Activated CD4-positive, alpha-beta memory T cell treated with anti-CD3 and anti-CD28 coated beads, Interleukin-2, amount 10 ng/mL, durations not matched to agents 7 days and 5 days (primary cell): ENCODE results near the gene BPIFB3. TPM values are rescaled to one million over a fixed set of nuclear protein-coding genes. Genes with fewer than 3 reads are reported as not detected.

Source experiments
- CTCF ChIA-PET: fragments of 350-600 bp; sonication (Branson Sonifier 250); formaldehyde crosslinking; loops from one replicate; lab custom pipeline; 2021; ENCODE audit warnings: antibody characterized with exemption, inconsistent platforms; lab: Charles Lee
- POLR2A ChIA-PET: fragments of 350-600 bp; sonication (Branson Sonifier 250); formaldehyde crosslinking; loops from one replicate; lab custom pipeline; 2021; ENCODE audit warnings: antibody characterized with exemption; lab: Charles Lee
- DNase-seq: peaks from one replicate; pipeline ENCODE4 v3.0.0-alpha.2; 2020
- H3K27ac Mint-ChIP-seq: one replicate; pipeline ENCODE4 v1.8.0; 2021; ENCODE audit warnings: mild to moderate bottlenecking, mixed read lengths
- H3K27me3 Mint-ChIP-seq: one replicate; pipeline ENCODE4 v1.8.0; 2021; ENCODE audit warnings: mixed read lengths
- H3K36me3 Mint-ChIP-seq: one replicate; pipeline ENCODE4 v1.8.0; 2021; ENCODE audit warnings: low read depth, mixed read lengths
- H3K4me1 Mint-ChIP-seq: one replicate; pipeline ENCODE4 v1.8.0; 2021; ENCODE audit warnings: mixed read lengths
- H3K4me3 Mint-ChIP-seq: one replicate; pipeline ENCODE4 v1.8.0; 2021; ENCODE audit warnings: mild to moderate bottlenecking, mixed read lengths
- H3K9me3 Mint-ChIP-seq: one replicate; pipeline ENCODE4 v1.8.0; 2021; ENCODE audit warnings: mixed read lengths
- total RNA-seq, 2 experiments: library from RNA; stranded (reverse); gene quantifications; one replicate each; pipeline ENCODE4 v1.2.3, GENCODE V29; 2021

Gene BPIFB3
- total RNA-seq, 2 experiments from 2014 or later, result not detected

DNA sequence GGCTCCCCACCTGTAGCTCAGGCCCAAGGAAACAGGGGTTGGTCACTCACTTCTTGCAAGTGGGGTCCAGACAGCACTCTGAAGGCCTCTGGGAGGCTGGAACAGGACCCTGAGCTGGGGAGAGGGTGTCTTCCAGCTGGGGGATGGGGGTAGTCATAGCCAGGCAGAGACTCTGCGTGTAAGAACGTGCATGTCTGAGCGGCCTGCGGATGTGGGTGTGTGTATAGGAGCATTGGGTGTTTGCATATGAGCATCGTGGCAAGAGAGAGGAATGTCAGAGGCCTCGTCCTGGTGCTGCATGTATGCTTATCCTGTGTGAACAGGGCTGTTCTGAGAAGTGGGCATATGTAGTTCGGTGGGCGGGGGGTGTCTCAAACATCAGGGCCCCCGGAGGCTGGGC is 12.1 kb downstream of the BPIFB3 start:
- CTCF ChIA-PET, result no interaction called here
- POLR2A ChIA-PET, result no interaction called here
- no peaks in the 10 kb centered on the region for H3K4me1 Mint-ChIP-seq

DNA sequence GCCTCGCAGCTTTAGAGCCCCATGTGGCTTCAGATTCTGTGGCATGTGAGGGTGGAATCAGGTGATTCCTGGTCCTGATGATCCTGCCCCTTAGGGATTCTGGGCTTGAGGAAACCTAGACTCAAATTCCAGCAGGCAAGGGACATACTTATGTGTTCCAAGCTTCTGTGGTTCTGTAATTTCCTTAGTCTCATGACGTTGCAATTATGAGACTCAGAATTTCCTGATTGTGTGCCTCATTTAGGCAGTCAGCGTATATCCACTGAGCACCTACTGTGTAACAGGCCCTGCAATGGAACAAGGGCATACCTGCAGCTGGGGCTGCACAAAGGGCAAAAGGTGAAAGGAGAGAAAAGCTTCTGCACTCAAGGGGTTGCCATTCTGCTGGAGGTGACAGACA is 14.1 kb downstream of the BPIFB3 start:
- H3K27ac Mint-ChIP-seq, result no peak overlapping the region
- ChIA-PET POLR2A (interaction anchor here (0.9 kb wide), 1 partner anchor 1044 kb away, joined by 3 read pairs; the partner anchor contains the start of gene EIF2S2), CTCF (no interaction called here)
- H3K27me3 Mint-ChIP-seq, result no peaks in the 10 kb centered on the region
- H3K9me3 Mint-ChIP-seq, result no peaks in the 10 kb centered on the region
- no peak for DNase-seq
- no peak overlapping the region for H3K4me3 Mint-ChIP-seq
- no peaks in the 10 kb centered on the region for H3K36me3 Mint-ChIP-seq
- H3K4me1 Mint-ChIP-seq, result no peaks in the 10 kb centered on the region

More for the DNA sequence above, 12.1 kb downstream of the BPIFB3 start:
- Mint-ChIP-seq H3K9me3 (no peaks in the 10 kb centered on the region), H3K27ac (no peak overlapping the region), H3K27me3 (no peaks in the 10 kb centered on the region), H3K4me3 (no peak overlapping the region), H3K36me3 (no peaks in the 10 kb centered on the region)
- DNase-seq, result no peak

DNA sequence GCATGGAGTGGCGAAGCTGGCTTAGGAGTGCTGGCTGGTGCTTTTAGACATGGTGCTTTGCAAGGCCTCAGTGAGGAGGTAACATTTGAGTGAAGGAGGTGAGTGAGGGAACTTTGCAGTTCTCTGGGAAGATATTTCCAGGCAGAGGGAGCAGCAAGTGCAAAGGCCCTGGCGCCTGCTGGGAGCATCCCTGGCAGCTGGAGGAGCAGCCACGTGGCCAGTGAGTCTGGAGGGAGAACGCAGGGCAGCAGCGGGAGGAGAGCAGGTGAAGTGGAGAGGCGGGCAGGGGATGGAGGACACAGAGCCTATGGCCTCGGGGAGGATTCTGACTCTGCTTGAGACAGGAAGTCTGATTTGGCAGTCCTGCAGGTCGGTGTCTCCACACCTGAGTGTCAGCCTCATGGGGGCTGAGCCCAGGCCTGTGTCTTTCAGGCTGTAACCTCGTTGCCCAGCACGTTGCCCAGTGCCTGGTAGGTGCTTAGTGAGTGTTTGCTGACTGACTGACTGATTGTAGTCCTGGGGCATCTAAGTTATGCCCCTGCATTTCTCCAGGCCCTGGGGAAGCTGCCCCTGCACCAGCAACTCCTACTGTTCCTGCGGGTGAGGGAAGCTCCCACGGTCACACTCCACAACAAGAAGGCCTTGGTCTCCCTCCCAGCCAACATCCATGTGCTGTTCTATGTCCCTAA is 14.7 kb downstream of the BPIFB3 start:
- no peak overlapping the region for H3K27ac Mint-ChIP-seq
- DNase-seq, result no peak
- H3K4me1 Mint-ChIP-seq, result no peaks in the 10 kb centered on the region
- H3K4me3 Mint-ChIP-seq, result no peak overlapping the region
- POLR2A ChIA-PET, result interaction anchor here (0.9 kb wide), 1 partner anchor 1044 kb away, joined by 3 read pairs; the partner anchor contains the start of gene EIF2S2
- no peaks in the 10 kb centered on the region for H3K36me3 Mint-ChIP-seq
- no peaks in the 10 kb centered on the region for H3K9me3 Mint-ChIP-seq
- CTCF ChIA-PET, result no interaction called here
- H3K27me3 Mint-ChIP-seq, result no peaks in the 10 kb centered on the region

DNA sequence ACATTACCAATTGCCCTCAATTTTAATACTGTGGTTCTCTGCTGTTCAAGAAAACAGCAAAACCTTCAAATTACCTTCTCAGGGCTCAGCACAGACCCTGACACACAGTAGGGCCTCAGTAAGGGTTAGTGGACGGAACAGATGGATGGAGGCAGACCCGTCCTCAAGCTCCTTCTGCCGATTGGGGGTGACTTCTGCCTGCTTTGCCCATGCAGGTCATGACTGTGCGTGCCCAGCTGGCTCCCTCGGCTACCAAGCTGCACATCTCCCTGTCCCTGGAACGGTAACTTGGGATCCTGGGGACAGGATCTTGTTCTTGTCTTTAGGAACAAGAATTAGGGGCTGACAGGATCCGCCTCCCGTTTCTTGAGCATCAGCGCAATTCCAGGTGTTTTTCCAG is 16.0 kb downstream of the BPIFB3 start:
- Mint-ChIP-seq H3K4me1 (no peaks in the 10 kb centered on the region), H3K4me3 (no peak overlapping the region), H3K27ac (no peak overlapping the region), H3K9me3 (no peaks in the 10 kb centered on the region), H3K36me3 (no peaks in the 10 kb centered on the region), H3K27me3 (no peaks in the 10 kb centered on the region)
- POLR2A ChIA-PET, result no interaction called here
- no peak for DNase-seq
- CTCF ChIA-PET, result no interaction called here

DNA sequence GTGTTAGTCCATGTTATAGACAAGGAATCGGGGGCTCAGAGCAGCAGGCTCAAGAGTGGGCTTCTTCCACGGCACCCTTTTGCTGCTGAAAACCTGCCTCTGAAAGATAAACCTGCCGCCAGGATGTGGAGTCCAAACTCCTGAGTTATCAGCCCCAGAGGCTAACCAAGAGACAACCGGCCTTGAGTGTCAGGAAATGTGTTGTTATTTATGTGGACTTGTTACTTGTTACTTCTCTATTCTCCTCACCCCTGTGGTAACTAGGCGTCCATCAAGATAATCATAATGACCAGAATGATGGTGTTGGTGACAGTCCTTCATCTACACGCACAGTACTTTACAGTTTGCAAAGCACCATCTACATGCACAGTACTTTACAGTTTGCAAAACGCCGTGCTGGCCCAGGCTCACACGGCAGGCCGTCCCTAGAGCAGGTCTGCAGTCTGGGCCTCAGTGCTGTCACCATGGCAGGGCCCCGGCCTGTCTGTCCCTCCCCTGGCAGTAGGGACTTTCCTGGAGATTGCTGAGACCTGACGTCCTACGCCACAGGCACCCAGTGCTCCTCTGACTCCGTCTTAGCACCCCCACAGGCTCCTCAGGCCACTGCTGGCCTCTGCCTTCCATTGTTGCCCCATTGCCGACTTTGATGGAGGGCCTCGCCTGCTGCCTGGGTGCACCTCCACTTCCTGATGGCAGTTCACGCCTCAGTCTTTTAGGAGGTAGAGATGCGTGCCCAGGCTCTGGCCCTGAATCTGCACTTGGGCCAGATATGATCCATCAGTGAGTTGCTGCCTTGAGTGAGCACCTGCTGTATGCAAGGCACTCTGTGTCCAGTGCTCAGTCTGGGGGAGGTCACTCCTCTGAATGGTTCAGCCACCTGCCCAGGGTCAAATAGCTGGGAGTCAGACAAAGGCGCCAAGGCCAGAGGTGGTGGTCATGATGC is 16.7 kb downstream of the BPIFB3 start:
- H3K9me3 Mint-ChIP-seq, result no peaks in the 10 kb centered on the region
- no peak for DNase-seq
- POLR2A ChIA-PET, result no interaction called here
- no peaks in the 10 kb centered on the region for H3K36me3 Mint-ChIP-seq
- H3K4me1 Mint-ChIP-seq, result no peaks in the 10 kb centered on the region
- H3K27ac Mint-ChIP-seq, result no peak overlapping the region
- CTCF ChIA-PET, result no interaction called here
- H3K4me3 Mint-ChIP-seq, result no peak overlapping the region
- no peaks in the 10 kb centered on the region for H3K27me3 Mint-ChIP-seq

DNA sequence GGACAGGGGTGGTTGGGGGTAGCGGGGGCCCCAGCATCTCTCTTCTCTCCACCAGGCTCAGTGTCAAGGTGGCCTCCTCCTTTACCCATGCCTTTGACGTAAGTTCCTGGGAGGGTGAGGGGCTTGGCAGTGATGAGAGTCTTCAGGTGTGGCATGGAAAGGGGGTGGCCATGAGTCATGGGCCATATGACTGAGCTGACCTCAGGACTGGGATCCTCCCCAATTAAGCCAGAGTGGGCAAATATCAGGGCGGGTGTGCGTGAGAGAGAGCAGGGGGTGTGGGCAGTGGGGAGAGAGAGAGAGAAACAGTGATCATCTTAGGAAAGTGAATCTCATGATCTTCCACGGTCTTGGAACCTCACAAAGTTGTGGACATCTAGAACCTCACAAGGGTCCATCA is 17.5 kb downstream of the BPIFB3 start:
- DNase-seq, result no peak
- CTCF ChIA-PET, result no interaction called here
- Mint-ChIP-seq H3K4me3 (no peak overlapping the region), H3K4me1 (no peaks in the 10 kb centered on the region), H3K27ac (no peak overlapping the region), H3K9me3 (no peaks in the 10 kb centered on the region), H3K36me3 (no peaks in the 10 kb centered on the region), H3K27me3 (no peaks in the 10 kb centered on the region)
- POLR2A ChIA-PET, result no interaction called here

DNA sequence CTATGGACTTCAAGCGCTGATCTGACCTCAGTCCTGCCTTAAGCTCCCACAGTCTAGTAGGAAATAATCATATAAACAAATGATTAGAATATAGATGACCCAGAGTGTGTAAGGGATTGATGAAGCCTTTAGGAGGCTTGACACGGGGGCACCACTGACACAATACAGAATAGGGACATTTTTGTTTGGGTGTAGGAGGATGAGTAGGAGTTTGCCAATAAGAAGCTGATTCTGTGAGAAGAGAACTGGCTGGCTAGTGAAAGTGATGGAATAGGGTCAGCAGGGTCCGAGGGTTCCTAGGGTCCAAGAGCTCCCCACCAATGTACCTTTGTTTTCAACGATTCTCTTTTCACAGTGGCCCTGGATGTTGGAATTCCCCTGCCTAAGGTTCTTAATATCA is 18.7 kb downstream of the BPIFB3 start:
- no peaks in the 10 kb centered on the region for H3K27me3 Mint-ChIP-seq
- no peaks in the 10 kb centered on the region for H3K36me3 Mint-ChIP-seq
- H3K27ac Mint-ChIP-seq, result no peak overlapping the region
- no peak for DNase-seq
- CTCF ChIA-PET, result no interaction called here
- no peaks in the 10 kb centered on the region for H3K4me1 Mint-ChIP-seq
- no peaks in the 10 kb centered on the region for H3K9me3 Mint-ChIP-seq
- POLR2A ChIA-PET, result no interaction called here
- H3K4me3 Mint-ChIP-seq, result no peak overlapping the region

DNA sequence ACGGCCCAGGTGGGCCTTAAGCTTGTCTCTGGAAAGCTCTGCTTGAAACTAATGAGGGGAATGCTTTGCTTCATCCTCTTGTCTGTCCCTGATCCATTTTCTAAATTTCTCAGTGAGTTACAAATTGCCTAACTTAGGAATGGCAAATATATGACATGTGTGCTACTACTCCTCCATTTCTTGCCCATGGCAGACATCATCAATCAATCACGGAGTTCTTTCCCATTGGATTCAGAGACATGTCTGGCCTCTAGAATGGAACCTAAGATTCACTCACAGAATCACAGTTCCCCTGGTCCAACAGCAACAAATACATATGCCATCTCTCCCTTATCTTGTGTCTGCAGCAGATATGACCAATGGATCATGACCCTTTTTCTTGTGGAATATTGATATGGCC is 19.1 kb downstream of the BPIFB3 start:
- no peaks in the 10 kb centered on the region for H3K27me3 Mint-ChIP-seq
- POLR2A ChIA-PET, result no interaction called here
- no peak for DNase-seq
- H3K36me3 Mint-ChIP-seq, result no peaks in the 10 kb centered on the region
- CTCF ChIA-PET, result no interaction called here
- H3K27ac Mint-ChIP-seq, result no peak overlapping the region
- no peaks in the 10 kb centered on the region for H3K9me3 Mint-ChIP-seq
- no peak overlapping the region for H3K4me3 Mint-ChIP-seq
- H3K4me1 Mint-ChIP-seq, result no peaks in the 10 kb centered on the region

DNA sequence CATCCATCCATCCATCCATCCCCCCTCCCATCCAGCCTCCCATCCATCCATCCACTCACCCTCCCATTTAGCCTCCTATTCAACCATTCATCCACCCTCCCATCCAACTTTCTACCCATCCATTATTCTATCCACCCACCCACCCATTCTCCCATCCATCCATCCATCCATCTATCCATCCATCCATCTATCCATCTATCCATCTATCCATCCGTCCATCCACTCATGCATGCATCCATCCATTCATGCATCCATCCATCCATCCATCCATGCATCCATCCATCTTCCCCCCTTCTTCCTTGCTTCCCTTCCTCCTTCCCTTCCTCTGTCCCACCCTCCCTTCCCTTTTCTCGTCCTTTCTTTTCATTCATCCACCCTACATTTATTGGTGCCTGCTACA is 21.0 kb downstream of the BPIFB3 start:
- Mint-ChIP-seq H3K4me1 (no peaks in the 10 kb centered on the region), H3K9me3 (no peaks in the 10 kb centered on the region), H3K27ac (no peak overlapping the region), H3K27me3 (no peaks in the 10 kb centered on the region), H3K4me3 (no peak overlapping the region), H3K36me3 (no peaks in the 10 kb centered on the region)
- POLR2A ChIA-PET, result interaction anchor here (0.5 kb wide), 1 partner anchor 153 kb away, joined by 3 read pairs; no protein-coding TSS in a partner anchor
- CTCF ChIA-PET, result no interaction called here
- DNase-seq, result no peak

DNA sequence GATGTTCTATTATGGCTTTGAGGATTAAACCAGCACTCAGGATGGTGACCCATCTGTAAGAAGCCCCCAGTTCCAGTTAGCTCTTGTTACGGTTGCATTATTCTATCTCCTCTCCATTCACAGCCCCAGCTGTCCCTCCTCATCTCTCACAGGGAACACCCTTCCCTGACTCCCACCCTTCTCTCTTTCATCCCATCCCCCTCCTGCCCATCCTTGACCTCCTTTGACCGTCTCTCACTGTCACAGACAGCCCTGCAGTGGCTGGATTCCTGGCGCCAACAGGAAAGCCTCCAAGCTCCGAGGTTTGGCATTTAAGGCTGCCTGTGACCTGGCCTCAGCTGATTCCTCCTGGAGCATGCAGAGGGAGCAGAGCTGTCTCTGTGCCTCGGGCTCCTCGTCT is 21.6 kb downstream of the BPIFB3 start:
- no peak for DNase-seq
- no peak overlapping the region for H3K4me3 Mint-ChIP-seq
- H3K4me1 Mint-ChIP-seq, result no peaks in the 10 kb centered on the region
- no peaks in the 10 kb centered on the region for H3K36me3 Mint-ChIP-seq
- H3K9me3 Mint-ChIP-seq, result no peaks in the 10 kb centered on the region
- POLR2A ChIA-PET, result no interaction called here
- H3K27ac Mint-ChIP-seq, result no peak overlapping the region
- CTCF ChIA-PET, result interaction anchor here (1.8 kb wide), 1 partner anchor 174 kb away, joined by 8 read pairs; no protein-coding TSS in a partner anchor
- no peaks in the 10 kb centered on the region for H3K27me3 Mint-ChIP-seq

DNA sequence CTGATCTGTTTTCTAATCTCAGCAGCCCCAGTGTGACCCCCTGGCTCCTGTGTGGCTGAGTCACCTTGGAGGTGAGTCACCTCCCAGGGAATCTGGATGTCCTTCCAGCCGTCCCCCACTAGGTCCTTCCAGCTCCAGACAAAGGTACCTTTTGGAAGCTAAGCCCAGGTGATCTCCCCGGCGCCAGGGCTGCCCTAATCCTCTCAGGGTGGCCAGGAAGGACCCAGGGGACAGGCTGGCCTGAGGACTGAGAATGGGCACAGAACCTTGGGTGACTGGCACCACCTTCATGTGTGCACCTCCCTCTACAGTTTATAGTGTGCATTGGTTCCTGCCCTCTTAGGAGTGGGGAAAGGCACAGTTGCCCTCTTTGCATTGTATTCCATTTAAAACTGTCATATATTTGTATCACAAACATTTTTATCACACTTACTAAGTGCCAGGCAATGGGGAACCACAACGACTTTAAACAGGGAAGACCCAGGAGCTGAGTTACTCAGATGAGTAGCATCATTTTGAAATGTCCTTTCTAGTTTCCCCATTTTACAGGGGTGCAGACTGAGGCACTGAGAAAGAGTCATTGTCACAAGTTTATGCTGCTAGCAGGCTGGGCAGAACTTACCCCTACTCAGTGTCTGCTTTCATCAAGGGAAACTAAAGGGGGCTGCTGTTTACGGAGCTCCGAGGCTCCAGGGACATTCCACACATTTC is 23.1 kb downstream of the BPIFB3 start:
- ChIA-PET POLR2A (no interaction called here), CTCF (interaction anchor here (0.5 to 1.8 kb wide), 3 partner anchors 175 to 179 kb away, joined by 3 to 8 read pairs (median 3); no protein-coding TSS in a partner anchor)
- no peak overlapping the region for H3K27ac Mint-ChIP-seq
- H3K27me3 Mint-ChIP-seq, result no peaks in the 10 kb centered on the region
- no peak for DNase-seq
- H3K36me3 Mint-ChIP-seq, result no peaks in the 10 kb centered on the region
- H3K4me1 Mint-ChIP-seq, result no peaks in the 10 kb centered on the region
- no peak overlapping the region for H3K4me3 Mint-ChIP-seq
- no peaks in the 10 kb centered on the region for H3K9me3 Mint-ChIP-seq

DNA sequence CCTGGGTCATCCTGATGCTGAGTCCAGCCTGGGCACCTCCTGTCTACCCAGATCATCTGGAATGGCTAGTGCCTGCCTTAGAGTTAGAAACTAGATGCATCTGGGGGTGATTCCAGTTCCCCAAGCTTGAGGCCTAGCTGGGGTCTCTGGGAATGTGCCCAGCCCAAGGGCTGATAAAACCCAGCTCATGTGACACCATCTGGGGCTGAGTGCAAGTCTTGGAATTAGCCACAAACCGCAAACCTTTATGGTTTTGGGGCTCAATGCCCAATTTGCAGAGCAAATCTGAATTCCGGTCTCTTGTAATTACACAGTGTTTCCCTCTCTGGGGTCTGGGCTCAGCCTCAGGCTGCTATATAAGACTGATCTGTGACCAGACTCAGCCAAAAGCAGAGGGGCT is 25.6 kb downstream of the BPIFB3 start, which contains the start of gene BPIFB4:
Gene BPIFB4 (plus strand): TSS at position 385 of the 400 bp plus-strand sequence. CDS start 1,884 bp downstream, outside the sequence.
- Mint-ChIP-seq H3K4me3 (no peak within 1 kb of the TSS), H3K27ac (no peak within 1 kb of the TSS), H3K4me1 (no peaks in the 10 kb centered on the region), H3K36me3 (no peaks in the 10 kb centered on the region), H3K9me3 (no peaks in the 10 kb centered on the region), H3K27me3 (no peaks in the 10 kb centered on the region)
- ChIA-PET POLR2A (no interaction called here), CTCF (no interaction called here)
- DNase-seq, result no peak
